DOHH2 (cell line): ENCODE results near the gene GPANK1.

Experiments used
- EZH2phosphoT487 ChIP-seq: fragments of 200-600 bp; sonication (generic); IDR thresholded peaks from 2 replicates; pipeline ENCODE4 v1.6.1; 2017; ENCODE audit warnings: borderline replicate concordance, mild to moderate bottlenecking, antibody characterized with exemption, low read length, moderate library complexity, mixed read lengths
- TF ChIP-seq, protein P1 (sequence below): fragments of 200-600 bp; sonication (generic); IDR thresholded peaks from one replicate; pipeline ENCODE4 v1.5.1; 2014; ENCODE audit warnings: antibody characterized with exemption, mild to moderate bottlenecking, low read depth, low read length; ENCODE audit not compliant: poor library complexity, severe bottlenecking

DNA sequence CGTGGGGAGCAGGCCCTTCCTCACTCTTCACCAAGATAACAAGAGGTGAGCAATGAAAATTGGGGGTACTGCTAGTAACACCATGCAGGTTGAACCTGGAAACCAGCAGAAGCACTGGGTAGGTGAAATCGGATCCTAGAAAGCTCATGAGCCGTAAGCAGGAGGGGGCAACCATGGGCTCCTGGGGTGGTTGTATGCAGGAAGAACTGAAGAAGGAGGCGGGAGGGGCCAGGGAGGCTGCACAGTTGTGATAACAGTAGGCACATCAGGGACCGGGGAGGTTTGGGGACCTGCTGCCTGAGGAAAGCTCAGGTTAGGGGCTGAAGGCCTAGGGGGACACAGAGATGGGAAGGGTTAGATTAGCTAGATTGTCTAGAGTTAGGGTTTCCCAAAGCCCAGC is 21.7 kb upstream of the GPANK1 start:
- TF ChIP-seq, protein P1, sequence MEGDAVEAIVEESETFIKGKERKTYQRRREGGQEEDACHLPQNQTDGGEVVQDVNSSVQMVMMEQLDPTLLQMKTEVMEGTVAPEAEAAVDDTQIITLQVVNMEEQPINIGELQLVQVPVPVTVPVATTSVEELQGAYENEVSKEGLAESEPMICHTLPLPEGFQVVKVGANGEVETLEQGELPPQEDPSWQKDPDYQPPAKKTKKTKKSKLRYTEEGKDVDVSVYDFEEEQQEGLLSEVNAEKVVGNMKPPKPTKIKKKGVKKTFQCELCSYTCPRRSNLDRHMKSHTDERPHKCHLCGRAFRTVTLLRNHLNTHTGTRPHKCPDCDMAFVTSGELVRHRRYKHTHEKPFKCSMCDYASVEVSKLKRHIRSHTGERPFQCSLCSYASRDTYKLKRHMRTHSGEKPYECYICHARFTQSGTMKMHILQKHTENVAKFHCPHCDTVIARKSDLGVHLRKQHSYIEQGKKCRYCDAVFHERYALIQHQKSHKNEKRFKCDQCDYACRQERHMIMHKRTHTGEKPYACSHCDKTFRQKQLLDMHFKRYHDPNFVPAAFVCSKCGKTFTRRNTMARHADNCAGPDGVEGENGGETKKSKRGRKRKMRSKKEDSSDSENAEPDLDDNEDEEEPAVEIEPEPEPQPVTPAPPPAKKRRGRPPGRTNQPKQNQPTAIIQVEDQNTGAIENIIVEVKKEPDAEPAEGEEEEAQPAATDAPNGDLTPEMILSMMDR: no peak
- TF ChIP-seq EZH2phosphoT487: no peak
